GM23338 (cell line): Measurements from ENCODE around the gene DDX24. TPM values are rescaled to one million over a fixed set of nuclear protein-coding genes. Genes with fewer than 3 reads are reported as not detected.

ENCODE experiments used
- ATAC-seq: fragments of 200-7000 bp; cut with Tn5 transposase; 3 replicates; pipeline ENCODE4 v1.9.1; 2020
- DNase-seq: peaks from one replicate; pipeline ENCODE4 v3.0.0-alpha.2; 2015; ENCODE audit warnings: low spot score
- H2AFZ ChIP-seq: fragments of 200-600 bp; sonication (generic); 2 replicates; pipeline ENCODE4 v1.8.0; 2016; ENCODE audit warnings: antibody characterized with exemption, mild to moderate bottlenecking, moderate library complexity
- H3F3A ChIP-seq: fragments of 200-600 bp; sonication (generic); replicated peaks from 2 replicates; pipeline ENCODE4 v1.8.0; 2017; ENCODE audit warnings: antibody characterized with exemption, mixed run types, low read depth
- H3K27ac ChIP-seq: fragments of 200-600 bp; sonication (generic); 2 replicates; pipeline ENCODE4 v1.6.1; 2016; ENCODE audit warnings: low read depth
- H3K27me3 ChIP-seq: fragments of 200-600 bp; sonication (generic); 2 replicates; pipeline ENCODE4 v1.8.0; 2016; ENCODE audit warnings: mild to moderate bottlenecking, mixed run types, moderate library complexity; ENCODE audit not compliant: insufficient read depth
- H3K36me3 ChIP-seq: fragments of 200-600 bp; sonication (generic); 2 replicates; pipeline ENCODE4 v1.8.0; 2016; ENCODE audit warnings: mild to moderate bottlenecking; ENCODE audit not compliant: insufficient read depth
- H3K4me1 ChIP-seq: fragments of 200-600 bp; sonication (generic); 2 replicates; pipeline ENCODE4 v1.8.0; 2016; ENCODE audit warnings: mild to moderate bottlenecking, moderate library complexity; ENCODE audit not compliant: insufficient read depth
- H3K4me2 ChIP-seq: fragments of 200-600 bp; sonication (generic); 2 replicates; pipeline ENCODE4 v1.7.1; 2017; ENCODE audit warnings: mixed run types
- H3K4me3 ChIP-seq: fragments of 200-600 bp; sonication (generic); 2 replicates; pipeline ENCODE4 v1.6.1; 2016; ENCODE audit warnings: mixed run types
- H3K79me2 ChIP-seq: fragments of 200-600 bp; sonication (generic); replicated peaks from 2 replicates; pipeline ENCODE4 v1.8.0; 2017; ENCODE audit warnings: mild to moderate bottlenecking; ENCODE audit not compliant: insufficient read depth
- H3K9me2 ChIP-seq: fragments of 200-600 bp; sonication (generic); 2 replicates; pipeline ENCODE4 v1.8.0; 2017; ENCODE audit not compliant: insufficient read depth
- H4K20me1 ChIP-seq: fragments of 200-600 bp; sonication (generic); replicated peaks from 2 replicates; pipeline ENCODE4 v1.8.0; 2017; ENCODE audit warnings: mild to moderate bottlenecking; ENCODE audit not compliant: insufficient read depth
- H3K27ac Mint-ChIP-seq: 2 replicates; pipeline ENCODE4 v1.8.0; 2020; ENCODE audit warnings: inconsistent platforms, mild to moderate bottlenecking, moderate library complexity, mixed read lengths
- H3K27me3 Mint-ChIP-seq: 3 replicates; pipeline ENCODE4 v1.8.0; 2022; ENCODE audit warnings: low read depth, mild to moderate bottlenecking, moderate library complexity, mixed read lengths, inconsistent platforms; ENCODE audit not compliant: insufficient read depth, poor library complexity
- H3K36me3 Mint-ChIP-seq: 3 replicates; pipeline ENCODE4 v1.8.0; 2021; ENCODE audit warnings: low read depth, mild to moderate bottlenecking, inconsistent platforms, moderate library complexity, mixed read lengths
- H3K4me1 Mint-ChIP-seq: 3 replicates; pipeline ENCODE4 v1.8.0; 2020; ENCODE audit warnings: mild to moderate bottlenecking, inconsistent platforms, mixed read lengths
- H3K4me3 Mint-ChIP-seq: 3 replicates; pipeline ENCODE4 v1.8.0; 2021; ENCODE audit warnings: moderate library complexity, mild to moderate bottlenecking, inconsistent platforms, mixed read lengths
- H3K9me3 Mint-ChIP-seq: 3 replicates; pipeline ENCODE4 v1.8.0; 2020; ENCODE audit warnings: moderate library complexity, mild to moderate bottlenecking, inconsistent platforms, mixed read lengths
- CREB1 ChIP-seq: fragments of 250-450 bp; sonication (Bioruptor Pico); IDR thresholded peaks from 2 replicates; pipeline ENCODE4 v1.5.0; 2020; ENCODE audit warnings: low read depth, mild to moderate bottlenecking, moderate library complexity
- CTCF ChIP-seq, 2 experiments: fragments of 200-600 bp in 1 of 2; sonication (generic) in 1 of 2; conservative IDR thresholded peaks; 2 replicates each; pipeline versions ENCODE4 v1.5.1 to v1.6.1; 2016 to 2017; ENCODE audit warnings: antibody characterized with exemption in 2 of 2, low read depth in 2 of 2, mild to moderate bottlenecking in 2 of 2, moderate library complexity in 1 of 2
- ETS1 ChIP-seq: IDR thresholded peaks from 2 replicates; pipeline ENCODE4 v1.6.1; 2016; ENCODE audit warnings: antibody characterized with exemption
- EZH2 ChIP-seq: fragments of 200-600 bp; sonication (generic); IDR thresholded peaks from one replicate; pipeline ENCODE4 v1.8.0; 2017; ENCODE audit warnings: antibody characterized with exemption, mild to moderate bottlenecking, low read depth; ENCODE audit not compliant: unreplicated experiment
- EZH2phosphoT487 ChIP-seq: fragments of 200-600 bp; sonication (generic); IDR thresholded peaks from one replicate; pipeline ENCODE4 v1.8.1; 2018; ENCODE audit warnings: antibody characterized with exemption; ENCODE audit not compliant: unreplicated experiment
- JUNB ChIP-seq: IDR thresholded peaks from one replicate; pipeline ENCODE4 v1.6.1; 2016; ENCODE audit warnings: antibody characterized with exemption; ENCODE audit not compliant: unreplicated experiment
- NANOG ChIP-seq: IDR thresholded peaks from 2 replicates; pipeline ENCODE4 v1.6.1; 2016; ENCODE audit warnings: antibody characterized with exemption, borderline replicate concordance
- POLR2AphosphoS5 ChIP-seq: IDR thresholded peaks from 2 replicates; pipeline ENCODE4 v1.6.1; 2016; ENCODE audit warnings: antibody characterized with exemption, low read depth
- REST ChIP-seq: IDR thresholded peaks from one replicate; pipeline ENCODE4 v1.6.1; 2018; ENCODE audit warnings: antibody characterized with exemption; ENCODE audit not compliant: unreplicated experiment
- STAT1 ChIP-seq: IDR thresholded peaks from one replicate; pipeline ENCODE4 v1.6.1; 2016; ENCODE audit warnings: antibody characterized with exemption; ENCODE audit not compliant: unreplicated experiment
- ZNF114 ChIP-seq: fragments of 250-450 bp; sonication (Bioruptor Pico); IDR thresholded peaks from 2 replicates; pipeline ENCODE4 v1.5.0; 2020; ENCODE audit warnings: mild to moderate bottlenecking, moderate library complexity
- ZNF331 ChIP-seq: fragments of 250-450 bp; sonication (Bioruptor Pico); IDR thresholded peaks from 2 replicates; pipeline ENCODE4 v1.5.0; 2020; ENCODE audit warnings: low read depth, mild to moderate bottlenecking, moderate library complexity
- ZNF462 ChIP-seq: fragments of 250-450 bp; sonication (Bioruptor Pico); IDR thresholded peaks from 2 replicates; pipeline ENCODE4 v1.5.0; 2020; ENCODE audit warnings: mild to moderate bottlenecking, moderate library complexity
- polyA plus RNA-seq: library from polyadenylated mRNA; unstranded; fragments of >200 nt; fragmentation: Nextera tagmentation; extraction: Ambion mirVana; gene quantifications from 2 replicates; pipeline ENCODE4 v1.2.1, GENCODE V29; 2016
- total RNA-seq: library from RNA; depleted of rRNA; stranded (reverse); fragments of >200 nt; shearing (Covaris generic); gene quantifications from 2 replicates; pipeline ENCODE4 v1.2.3, GENCODE V29; 2014

Gene DDX24
- total and polyA plus RNA-seq, 2 experiments from 2014 or later, result 150 to 265 TPM

GRCh38 chr14:94022532-94023411 lies 58.2 kb downstream of the DDX24 start:
- TF ChIP-seq POLR2AphosphoS5, result no peak
- TF ChIP-seq JUNB, result no peak
- no peak for TF ChIP-seq CTCF (conservative IDR thresholded peaks at IDR 0.05; ENCODE audit: low read depth in 2 of 2)
- no peak for TF ChIP-seq CREB1 (CRISPR knock-in tag)
- TF ChIP-seq NANOG, result no peak
- TF ChIP-seq ZNF114 (CRISPR knock-in tag), result no peak
- no peak for TF ChIP-seq ETS1
- TF ChIP-seq STAT1, result no peak
- no peak for TF ChIP-seq REST
- TF ChIP-seq EZH2, result no peak
- no peak for TF ChIP-seq EZH2phosphoT487
- TF ChIP-seq ZNF331, result no peak
- no peak for TF ChIP-seq ZNF462 (CRISPR knock-in tag)
- no peaks in the 10 kb centered on the region for H3K79me2 ChIP-seq
- Mint-ChIP-seq H3K9me3 (no peaks in the 10 kb centered on the region; the same call in 2 of the 3 replicates), H3K4me3 (no peak overlapping the region), H3K36me3 (no peaks in the 10 kb centered on the region), H3K27me3 (peaks cover 7% of the 10 kb centered on the region), H3K4me1 (peaks cover 27% of the 10 kb centered on the region), H3K27ac (peak overlapping the region; percentile 32; the same call in 1 of the 2 replicates)
- no peak overlapping the region for H3K4me2 ChIP-seq
- H3K4me1 ChIP-seq, result no peaks in the 10 kb centered on the region
- H3K4me3 ChIP-seq, result no peak overlapping the region
- H3K27me3 ChIP-seq, result no peaks in the 10 kb centered on the region
- no peaks in the 10 kb centered on the region for H3K36me3 ChIP-seq
- H2AFZ ChIP-seq, result peak overlapping the region; percentile 89
- H3K9me2 ChIP-seq, result no peaks in the 10 kb centered on the region
- no peak for ATAC-seq
- no peak for DNase-seq
- H3K27ac ChIP-seq, result no peak overlapping the region
- no peaks in the 10 kb centered on the region for H4K20me1 ChIP-seq
- no peaks in the 10 kb centered on the region for H3F3A ChIP-seq
